Measurements from ENCODE around the gene RNF40.

GRCh38 chr16:30805056-30805369 is 42.9 kb downstream of the RNF40 start:
- TF ChIP-seq CTCF (IDR thresholded peaks at IDR 0.05; ENCODE audit: borderline replicate concordance, extremely low read depth, low read length, poor library complexity, severe bottlenecking) (no peak), EZH2 (IDR thresholded peaks at IDR 0.05; ENCODE audit: borderline replicate concordance, low read depth, low read length, severe bottlenecking) (no peak)
